Inflammatory macrophage treated with lipopolysaccharide for 1 hour (primary cell): ENCODE data around the gene ULK4.

Experiments used
- DNase-seq, 2 donors: peaks; one replicate each; pipeline ENCODE4 v3.0.0-alpha.2; 2020 to 2022

The ULK4 gene

DNA sequence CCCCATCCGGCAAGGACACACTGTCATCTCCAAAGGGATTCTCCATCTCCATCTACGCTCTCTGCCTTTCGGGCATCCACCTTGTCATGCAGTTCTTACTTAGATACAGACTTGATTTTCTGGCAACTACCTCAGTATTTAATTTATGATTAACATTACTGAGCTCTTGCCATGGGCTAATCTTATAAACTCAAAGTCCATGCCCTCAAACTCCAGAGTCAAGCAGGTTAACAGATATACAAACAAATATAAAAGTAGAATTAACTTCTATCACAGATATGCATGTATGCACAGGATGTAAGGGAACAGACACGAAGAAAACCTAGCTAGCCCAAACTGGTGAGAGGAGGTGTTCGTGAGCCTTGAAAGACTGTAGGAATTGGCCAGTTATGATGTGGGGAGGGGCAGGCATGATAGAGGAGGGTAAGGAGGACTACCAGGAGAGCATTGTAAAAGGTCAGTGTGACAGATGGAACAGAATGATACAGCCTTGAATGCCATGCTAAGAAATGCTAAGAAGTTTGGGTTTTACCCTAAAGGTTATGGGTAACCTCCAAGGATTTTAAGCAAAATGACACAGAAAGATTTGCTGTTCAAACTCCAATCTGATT, 334.3 kb downstream of the ULK4 start:
- no peak for DNase-seq

DNA sequence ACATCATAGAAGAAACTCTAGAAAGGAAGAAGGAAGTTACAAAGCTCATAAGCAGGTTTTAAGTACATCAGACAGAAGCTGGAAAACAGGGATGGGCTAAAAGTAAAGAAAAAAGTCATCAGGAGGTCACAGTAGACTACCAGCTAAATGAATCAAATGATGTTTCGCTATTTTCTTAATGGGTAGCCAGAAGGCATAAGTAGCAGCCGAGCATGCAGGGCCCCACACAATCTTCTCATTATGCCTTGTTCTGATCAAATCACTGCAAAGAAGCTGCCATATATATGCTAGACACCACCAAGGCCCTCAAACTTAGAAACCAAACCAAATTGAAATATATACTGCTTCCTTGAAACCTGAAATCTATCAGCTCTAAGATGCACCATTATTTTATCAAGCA, 349.1 kb downstream of the ULK4 start:
- DNase-seq = no peak

- no peak for DNase-seq
Measured at GRCh38 chr3:41611008-41611407, 350.9 kb downstream of the ULK4 start.

GRCh38 chr3:41608347-41608746, 353.6 kb downstream of the ULK4 start:
- no peak for DNase-seq

DNA sequence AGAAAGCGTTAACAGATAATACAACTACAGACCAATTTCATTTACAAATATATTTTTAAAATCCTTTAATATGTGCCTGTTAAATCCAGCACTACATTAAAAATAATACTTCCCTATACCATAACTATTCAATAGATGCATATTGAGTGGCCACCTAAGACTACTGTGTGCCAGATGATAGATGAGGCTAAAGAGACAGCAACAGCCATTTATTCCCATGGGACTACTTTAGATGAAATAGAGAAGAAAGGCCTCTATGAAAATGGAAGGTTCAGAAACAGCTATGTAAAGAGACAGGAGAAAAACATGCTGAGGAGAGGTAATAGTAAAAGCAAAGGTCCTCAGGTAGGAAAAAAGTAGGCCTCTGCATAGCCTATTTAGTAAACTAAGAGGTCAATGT, 358.1 kb downstream of the ULK4 start:
- DNase-seq = no peak

DNA sequence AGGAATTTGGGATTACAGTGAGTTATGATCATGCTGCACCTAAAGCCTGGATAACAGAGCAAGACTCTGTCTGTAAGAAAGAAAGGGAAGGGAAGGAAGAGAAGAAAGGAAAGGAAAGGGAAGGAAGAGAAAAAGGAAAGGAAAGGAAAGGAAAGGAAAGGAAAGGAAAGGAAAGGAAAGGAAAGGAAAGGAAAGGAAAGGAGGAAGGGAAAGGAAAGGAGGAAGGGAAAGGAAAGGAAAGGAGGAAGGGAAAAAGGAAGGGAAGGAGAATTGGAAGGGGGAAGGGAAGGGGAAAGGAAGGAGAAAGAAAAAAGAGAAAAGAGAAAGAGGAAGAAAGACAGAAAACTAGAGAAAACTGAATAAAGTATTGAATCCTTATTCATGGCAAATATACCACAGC, 359.8 kb downstream of the ULK4 start:
- DNase-seq = no peak

DNA sequence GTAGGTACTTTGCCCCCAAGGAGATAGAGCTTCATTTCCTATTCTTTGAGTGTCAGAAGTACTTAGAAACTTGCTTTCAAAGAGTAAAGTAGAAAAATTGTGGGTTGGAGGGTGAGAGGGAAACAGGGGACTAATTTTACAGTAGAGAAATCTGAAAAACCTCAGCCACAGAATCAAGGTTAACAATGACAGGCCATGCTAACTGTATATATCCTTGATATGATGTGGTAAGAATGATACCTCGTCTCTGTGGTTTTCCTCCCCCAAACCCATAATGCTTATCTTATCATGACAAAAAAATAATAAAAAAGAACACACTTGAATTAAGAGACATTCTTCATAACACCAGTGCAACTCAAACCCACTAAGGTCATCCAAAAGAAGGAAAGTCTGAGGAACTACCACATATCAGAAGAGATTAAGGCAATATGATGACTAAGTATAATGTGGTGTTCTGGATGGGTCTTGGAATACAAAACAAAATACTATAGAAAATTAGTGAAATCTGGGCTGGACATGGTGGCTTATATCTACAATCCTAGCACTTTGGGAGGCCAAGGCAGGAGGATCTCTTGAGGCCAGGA, 360.4 kb downstream of the ULK4 start:
- no peak for DNase-seq

DNA sequence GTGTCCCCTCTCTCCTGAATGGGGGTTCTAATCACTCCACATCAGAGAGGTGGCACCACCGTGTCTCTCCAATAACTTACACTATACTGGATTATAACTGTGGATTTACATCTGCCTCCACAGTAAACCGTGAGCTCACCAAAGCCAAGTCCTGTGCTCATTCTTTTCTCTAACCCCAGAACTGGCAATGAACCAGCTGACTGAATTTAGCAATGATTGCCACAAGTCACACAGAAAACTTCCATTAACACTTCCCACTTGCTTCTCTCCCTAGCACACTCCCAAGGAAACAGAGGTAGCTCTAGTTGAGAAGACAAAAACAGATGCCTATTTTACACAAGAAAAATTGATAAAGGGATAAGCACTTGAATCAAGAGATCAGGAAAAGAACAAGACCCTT, 361.3 kb downstream of the ULK4 start:
- no peak for DNase-seq

- DNase-seq = no peak
Measured at GRCh38 chr3:41599127-41599484, 362.8 kb downstream of the ULK4 start.

GRCh38 chr3:41598402-41599126, 363.3 kb downstream of the ULK4 start:
- DNase-seq = no peak

- DNase-seq = no peak
Measured at GRCh38 chr3:41593774-41594173, 368.1 kb downstream of the ULK4 start.

GRCh38 chr3:41592753-41593510, 369.0 kb downstream of the ULK4 start:
- peak in 1 of 2 donors; percentile 12 for DNase-seq

GRCh38 chr3:41583014-41583413, 378.9 kb downstream of the ULK4 start:
- no peak for DNase-seq

GRCh38 chr3:41581700-41582099, 380.2 kb downstream of the ULK4 start:
- no peak for DNase-seq

DNA sequence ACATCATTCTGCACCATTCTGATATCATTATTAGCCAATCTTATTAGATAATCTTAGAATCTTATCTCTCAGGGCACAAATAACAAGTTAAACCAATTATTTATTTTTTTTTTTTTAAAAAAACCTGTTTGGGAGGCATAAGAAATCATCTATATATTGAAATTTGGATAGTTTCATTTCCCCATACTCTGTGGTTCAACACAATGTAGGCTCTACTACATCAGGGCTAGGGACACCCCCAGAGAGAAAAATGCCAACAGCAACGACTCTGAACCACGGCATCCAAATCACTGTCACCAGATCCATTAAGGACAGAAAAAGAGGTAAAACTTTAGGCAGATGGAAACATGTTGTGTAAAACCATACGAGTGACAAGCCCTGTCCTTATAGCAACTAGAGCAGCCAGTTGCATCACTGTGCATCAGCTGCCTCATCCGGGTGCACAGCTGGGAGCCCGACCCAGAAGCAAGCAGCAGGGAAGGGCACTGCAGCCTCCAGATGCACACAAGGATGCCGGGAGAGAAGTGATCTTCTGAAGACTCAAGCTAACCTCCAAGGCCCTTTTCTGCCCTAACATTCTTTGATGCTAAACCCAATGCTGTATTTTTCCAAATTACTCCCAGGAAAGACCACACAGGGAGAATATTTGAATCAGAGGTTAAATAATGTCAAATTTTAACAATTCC, 381.5 kb downstream of the ULK4 start:
- DNase-seq = no peak

DNA sequence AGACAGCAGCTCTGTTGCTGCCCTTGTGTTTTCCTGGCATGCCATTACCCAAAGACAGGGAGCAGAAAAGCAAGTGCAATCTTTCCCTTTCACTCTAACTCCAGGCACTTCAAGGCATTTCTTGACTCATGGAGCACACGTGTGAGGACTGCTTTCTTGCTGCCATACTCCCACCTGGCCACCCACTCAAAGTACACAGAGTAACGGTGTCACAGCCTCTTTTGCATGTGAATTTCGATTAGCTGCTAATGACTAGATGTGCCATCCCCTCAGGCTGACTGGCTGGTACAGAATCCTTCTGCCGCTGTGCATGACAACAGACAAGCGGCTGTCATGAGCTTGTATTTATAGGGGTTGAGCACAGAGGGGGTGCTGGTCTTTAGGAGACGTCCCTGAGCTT, 382.0 kb downstream of the ULK4 start:
- no peak for DNase-seq

DNA sequence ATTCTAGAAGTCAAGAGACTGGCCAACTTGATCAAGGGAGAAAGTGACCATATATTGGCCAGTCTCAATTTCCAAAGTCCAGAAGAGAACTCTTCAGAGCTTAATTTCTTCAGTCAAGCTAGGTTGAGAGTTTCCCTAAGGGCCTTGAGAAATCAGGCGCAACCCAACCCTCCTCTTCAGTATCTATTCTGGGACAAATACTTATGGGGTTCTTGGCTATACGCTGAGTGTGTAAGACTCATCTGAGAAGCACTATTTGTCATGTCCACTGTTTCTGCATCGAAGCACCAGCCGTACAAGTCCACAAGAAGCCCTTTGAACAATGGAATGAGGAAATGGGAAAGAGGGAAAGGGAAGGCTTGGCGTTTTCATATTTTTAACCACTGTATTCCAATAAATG, 383.1 kb downstream of the ULK4 start:
- no peak for DNase-seq

- DNase-seq = no peak
Measured at GRCh38 chr3:41575724-41576123, 386.2 kb downstream of the ULK4 start.

- DNase-seq = no peak
Measured at GRCh38 chr3:41574900-41575299, 387.0 kb downstream of the ULK4 start.

- no peak for DNase-seq
Measured at GRCh38 chr3:41573591-41573990, 388.3 kb downstream of the ULK4 start.

DNA sequence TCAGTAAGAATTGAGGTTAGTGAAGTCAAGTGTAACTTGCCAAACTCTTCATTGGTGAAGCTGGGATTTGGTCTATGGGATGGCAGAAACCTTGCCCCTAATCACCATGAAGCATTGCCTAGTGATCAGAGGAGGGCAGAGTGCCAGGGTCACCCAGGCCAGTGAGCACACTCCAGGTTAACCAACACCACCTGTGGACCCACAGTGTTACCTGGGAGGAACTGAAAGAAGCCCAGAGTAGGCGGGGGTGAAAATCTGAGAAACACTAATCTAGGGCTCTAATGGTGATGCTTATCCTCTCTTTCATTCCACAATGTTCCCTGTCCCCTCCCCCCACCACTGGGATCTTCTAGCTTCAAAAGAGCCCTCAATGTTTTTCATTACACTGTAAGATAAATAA, 389.8 kb downstream of the ULK4 start:
- no peak for DNase-seq

DNA sequence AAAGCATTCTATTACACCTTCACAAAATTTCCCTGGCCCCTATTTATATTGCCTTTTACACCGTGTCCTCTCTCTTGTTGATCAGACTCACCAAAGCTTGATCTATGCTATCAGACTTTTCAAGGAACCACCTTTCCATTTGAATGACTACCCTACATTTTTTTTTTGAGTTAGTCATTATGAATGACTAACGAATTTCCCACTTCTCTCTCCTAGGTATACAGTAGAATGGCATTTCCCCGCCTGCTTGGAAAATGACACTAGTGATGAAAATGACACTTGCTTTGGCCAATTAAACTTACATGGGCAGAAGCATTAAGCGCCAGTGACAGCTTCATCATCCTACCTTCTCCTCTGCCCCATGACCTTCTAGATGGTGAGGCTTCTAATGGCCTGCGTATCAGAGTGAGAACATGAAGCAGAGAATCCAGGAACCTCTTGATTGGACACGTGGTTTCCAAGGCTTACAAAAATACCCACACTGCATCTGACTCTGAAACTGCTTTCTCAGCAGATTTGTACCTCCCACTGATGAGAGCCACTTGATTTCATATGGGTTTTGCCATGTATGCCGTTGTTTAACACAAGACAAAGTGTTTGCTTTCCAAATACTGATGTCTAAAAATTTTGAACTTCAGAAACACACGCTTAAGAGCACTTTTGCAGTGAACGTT, 392.1 kb downstream of the ULK4 start:
- no peak for DNase-seq
